Glomerular visceral epithelial cell (primary cell): ENCODE results near the gene F8.
"Not testable (repeated sequence)": the region's sequence is repeated elsewhere in the genome, so short reads cannot be mapped to it uniquely, and the experiment has no call there.

Source experiments
- DNase-seq: peaks from one replicate; pipeline ENCODE4 v3.0.0-alpha.2; 2016; ENCODE audit errors: extremely low spot score

Gene F8

DNA sequence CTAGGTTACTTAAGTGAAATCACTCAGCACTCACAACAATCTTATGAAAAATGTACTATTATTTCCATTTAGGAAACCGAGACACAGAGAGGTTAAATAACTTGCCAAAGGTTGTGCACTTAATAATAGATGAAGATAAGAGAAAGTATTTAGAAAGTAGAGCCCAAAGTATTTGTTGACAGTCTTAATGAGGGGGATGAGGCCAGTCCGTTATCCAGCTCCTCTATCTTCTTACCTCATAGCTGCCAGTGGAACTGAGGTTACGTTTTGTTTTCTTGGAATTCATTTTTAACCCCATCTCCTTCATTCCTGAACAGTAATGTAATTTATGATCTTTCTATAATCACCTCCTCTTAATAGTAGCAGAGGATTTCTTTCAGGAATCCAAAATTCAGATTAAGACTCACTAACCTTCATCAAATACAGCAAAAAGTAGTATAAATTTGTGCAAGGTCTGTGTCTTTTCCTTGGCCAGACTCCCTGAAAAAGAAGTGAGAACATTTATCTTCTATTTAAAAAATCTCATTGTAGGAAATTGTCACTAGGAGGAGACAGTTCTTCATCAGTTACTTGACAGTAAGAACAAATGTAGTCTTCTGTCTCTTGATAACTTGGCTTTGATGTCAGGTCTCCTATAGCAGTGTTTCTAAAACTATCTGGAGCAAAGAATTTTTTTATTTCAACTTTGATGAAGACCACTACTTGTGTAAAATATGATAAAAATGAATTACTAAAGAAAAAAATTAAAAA is 35.5 kb downstream of the F8 start:
- no peak for DNase-seq

DNA sequence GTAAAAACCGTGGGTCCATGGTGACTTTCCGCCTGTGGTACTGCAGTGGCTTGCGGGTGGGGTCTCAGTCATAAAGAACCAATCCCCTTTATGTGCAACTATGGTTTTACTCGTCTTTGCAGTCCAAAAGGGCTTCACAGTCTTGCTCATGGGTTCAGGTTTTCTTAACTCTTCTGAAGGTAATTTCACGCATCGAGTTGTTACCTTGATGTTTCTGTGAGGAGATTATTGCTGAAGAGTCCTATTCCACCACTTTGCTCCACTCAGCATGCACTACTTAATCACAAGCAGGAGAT is 41.5 kb downstream of the F8 start:
- DNase-seq = no peak

DNA sequence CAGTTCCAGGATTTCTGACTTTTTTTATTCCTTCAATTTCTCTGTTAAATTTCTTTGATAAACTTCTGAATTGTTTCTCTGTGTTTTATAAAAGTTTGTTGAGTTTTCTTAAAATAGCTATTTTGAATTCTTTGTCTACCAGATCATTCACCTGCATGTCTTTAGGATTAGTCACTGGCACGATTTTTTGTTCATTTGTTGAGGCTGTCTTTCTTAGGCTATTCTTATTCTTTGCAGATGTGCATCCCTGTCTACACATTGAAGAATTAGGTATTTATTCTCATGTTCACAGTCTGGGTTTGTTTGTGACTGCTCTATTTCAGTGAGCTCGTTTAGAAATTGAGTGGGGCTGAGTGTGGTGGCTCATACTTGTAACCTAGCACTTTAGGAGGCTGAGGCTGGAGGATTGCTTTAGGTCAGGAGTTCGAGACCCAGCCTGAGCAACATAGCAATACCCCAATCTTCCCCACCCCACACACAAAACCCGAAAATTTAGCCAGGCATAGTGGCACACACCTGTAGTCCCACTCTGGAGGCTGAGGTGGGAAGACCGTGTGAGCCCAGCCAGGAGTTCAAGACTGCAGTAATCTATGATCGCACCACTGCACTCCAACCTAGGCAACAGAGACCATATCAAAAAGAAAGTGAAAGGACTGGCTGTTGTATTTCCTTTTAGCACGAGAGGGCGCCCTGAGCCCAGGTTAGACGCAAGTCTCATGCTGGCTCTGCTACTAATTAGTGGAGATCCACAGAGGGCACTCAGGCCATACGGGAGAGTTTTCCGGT is 42.0 kb downstream of the F8 start:
- peak; percentile 71 for DNase-seq

DNA sequence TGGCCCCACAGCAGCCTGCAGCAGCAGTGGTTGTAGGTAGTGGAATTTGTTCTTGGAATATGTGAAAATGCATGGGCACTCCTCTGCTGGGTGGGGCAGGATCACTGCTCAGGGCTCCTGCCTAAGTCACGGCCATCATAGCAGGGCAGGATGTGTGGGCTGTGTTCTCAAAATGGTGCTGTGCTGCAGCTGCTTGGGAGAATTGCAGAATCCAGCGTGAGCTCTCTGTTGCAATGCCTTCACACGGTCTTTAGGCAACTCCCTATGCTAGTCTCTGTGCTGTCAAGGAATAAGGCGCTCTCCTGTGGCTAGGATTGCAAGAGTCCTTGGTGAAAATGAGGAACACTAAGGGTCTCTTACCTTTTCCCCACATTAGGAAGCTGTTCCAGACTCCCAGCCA is 42.9 kb downstream of the F8 start:
- no peak for DNase-seq

DNA sequence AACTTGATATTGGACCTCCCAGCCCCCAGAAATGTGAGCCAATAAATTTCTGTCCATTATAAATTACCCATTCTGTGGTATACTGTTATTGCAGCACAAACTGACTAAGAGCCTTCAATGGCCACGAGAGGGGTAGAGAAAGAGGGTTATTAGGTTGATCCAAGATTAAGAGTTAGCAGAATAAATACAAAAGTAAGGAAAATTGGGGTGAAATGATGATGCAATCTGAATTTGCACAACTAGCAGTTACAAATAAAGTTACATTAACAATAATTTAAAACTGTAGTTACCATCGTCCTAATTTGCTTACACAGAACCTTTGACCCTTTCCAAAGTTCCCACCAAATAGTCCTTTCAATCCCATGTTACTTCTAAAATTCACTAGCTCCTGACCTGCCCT is 54.2 kb downstream of the F8 start:
- DNase-seq = no peak

DNA sequence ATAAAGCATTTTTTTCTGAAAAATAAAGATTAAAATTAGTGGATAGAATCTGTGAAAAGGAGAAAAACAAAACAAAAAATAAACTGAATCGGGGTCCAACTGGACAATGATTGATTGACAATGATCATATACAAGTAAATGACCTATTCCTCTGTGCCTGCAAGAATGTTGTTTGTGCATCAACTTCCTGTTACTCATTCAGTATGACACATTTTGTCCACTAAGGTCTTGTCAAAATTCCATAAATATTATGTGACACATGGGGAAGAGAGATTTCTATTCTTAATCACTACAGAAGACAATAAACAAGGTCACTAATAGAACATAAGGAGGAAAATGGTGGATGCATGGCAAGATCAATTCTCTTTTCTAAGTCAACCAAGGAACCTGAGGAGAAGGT is 54.9 kb downstream of the F8 start:
- no peak for DNase-seq

DNA sequence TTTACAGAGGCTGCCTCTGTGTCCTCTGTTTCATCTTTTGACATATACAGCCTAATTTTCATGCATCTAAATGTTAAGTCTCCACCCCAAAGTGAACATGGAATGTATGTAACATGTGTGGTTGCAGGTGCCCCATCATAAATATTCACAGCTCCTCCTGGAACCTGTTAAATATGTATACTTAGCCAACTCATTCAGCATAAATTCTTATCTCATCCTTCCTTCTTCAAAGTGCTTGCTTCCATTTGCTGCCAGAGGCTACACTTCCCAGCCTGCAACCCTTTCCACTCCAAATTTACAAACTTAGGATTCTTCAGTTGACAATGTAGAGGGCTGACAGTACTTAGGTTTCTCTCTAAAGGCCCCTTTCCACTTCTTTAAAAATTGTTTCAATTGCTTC is 60.6 kb downstream of the F8 start:
- no peak for DNase-seq

DNA sequence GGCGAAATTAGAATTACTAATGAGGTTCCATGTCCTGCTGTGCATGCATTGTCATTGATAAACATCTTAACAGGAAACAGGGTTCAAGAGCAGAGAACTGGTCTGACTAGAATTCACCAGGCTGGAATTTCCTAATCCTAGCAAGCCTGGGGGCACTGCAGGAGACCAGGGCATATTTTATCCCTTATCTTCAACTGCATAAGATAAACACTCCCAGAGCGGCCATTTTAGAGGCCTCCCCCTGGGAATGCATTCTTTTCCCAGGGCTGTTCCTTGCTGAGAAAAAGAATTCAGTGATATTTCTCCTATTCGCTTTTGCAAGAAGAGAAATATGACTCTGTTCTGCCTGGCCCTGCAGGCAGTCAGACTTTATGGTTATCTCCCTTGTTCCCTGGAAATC is 66.7 kb downstream of the F8 start:
- DNase-seq = not testable (repeated sequence)

DNA sequence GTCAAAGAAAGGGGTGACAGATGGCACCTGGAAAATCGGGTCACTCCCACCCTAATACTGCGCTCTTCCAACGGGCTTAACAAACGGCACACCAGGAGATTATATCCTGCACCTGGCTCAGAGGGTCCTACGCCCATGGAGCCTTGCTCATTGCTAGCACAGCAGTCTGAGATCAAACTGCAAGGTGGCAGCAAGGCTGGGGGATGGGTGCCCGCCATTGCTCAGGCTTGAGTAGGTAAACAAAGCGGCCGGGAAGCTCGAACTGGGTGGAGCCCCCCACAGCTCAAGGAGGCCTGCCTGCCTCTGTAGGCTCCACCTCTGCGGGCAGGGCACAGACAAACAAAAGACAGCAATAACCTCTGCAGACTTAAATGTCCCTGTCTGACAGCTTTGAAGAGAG is 83.3 kb downstream of the F8 start:
- DNase-seq = not testable (repeated sequence)

DNA sequence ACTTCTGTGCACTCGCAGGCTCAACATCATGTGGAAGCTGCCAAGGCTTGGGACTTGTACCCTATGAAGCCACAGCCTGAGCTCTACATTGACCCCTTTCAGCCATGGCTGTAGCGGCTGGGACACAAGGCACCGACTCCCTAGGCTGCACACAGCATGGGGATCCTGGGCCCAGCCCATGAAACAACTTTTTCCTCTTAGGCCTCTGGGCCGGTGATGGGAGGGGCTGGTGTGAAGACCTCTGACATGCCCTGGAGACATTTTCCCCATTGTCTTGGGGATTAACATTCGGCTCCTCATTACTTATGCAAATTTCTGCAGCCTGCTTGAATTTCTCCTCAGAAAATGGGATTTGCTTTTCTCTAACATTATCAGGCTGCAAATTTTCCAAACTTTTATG is 97.8 kb downstream of the F8 start:
- DNase-seq = not testable (repeated sequence)

DNA sequence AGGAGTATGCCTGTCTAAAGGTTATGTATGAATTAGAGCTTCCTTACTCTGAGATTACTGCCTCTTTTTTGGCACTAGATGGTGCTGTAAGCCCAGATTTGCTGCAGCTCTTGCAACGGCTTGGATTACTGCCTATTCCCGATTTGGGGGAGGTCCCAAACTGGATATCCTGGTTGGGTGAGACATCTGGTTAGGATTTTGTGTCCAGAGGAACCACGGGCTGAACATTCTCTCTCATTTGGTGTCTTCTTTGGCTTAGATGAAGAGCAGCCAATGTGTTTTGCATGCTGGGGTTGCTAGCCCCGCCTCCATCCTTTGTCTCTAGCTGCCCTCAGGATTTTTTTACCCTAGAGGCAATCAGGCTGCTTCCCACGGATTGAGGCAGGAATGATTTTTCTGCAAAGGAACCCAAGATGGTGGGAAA is 104.5 kb downstream of the F8 start:
- peak; percentile 68 for DNase-seq

DNA sequence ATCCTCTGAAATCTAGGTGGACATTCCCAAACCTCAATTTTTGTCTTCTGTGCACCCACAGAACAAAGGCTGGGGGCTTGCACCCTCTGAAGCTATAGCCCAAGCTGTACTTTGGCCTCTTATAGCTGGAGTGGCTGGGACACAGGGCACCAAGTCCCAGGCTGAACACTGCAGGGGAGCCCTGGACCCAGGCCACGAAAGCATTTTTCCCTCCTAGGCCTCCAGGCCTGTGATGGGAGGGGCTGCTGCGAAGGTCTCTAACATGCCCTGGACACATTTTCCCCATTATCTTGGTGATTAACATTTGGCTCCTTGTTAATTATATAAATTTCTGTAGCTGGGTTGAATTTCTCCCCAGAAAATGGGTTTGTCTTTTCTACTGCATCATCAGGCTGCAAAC is 108.5 kb downstream of the F8 start:
- DNase-seq = no peak

DNA sequence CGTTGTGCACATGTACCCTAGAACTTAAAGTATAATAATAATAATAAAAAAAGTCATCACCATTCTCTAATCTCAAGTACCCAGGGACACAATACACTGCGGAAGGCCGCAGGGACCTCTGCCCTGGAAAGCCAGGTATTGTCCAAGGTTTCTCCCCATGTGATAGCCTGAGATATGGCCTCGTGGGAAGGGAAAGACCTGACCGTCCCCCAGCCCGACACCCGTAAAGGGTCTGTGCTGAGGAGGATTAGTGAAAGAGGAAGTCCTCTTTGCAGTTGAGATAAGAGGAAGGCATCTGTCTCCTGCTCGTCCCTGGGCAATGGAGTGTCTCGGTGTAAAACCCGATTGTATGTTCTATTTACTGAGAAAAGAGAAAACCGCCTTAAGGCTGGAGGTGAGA is 112.0 kb downstream of the F8 start:
- DNase-seq = not testable (repeated sequence)

DNA sequence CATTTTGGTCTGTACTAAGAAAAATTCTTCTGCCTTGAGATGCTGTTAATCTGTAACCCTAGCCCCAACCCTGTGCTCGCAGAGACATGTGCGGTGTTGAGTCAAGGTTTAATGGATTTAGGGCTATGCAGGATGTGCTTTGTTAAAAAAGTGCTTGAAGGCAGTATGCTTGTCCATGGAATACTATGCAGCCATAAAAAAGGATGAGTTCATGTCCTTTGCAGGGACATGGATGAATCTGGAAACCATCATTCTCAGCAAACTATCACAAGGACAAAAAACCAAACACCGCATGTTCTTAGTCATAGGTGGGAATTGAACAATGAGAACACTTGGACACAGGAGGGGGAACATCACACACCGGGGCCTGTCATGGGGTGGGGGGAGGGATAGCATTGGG is 112.5 kb downstream of the F8 start:
- DNase-seq = not testable (repeated sequence)

DNA sequence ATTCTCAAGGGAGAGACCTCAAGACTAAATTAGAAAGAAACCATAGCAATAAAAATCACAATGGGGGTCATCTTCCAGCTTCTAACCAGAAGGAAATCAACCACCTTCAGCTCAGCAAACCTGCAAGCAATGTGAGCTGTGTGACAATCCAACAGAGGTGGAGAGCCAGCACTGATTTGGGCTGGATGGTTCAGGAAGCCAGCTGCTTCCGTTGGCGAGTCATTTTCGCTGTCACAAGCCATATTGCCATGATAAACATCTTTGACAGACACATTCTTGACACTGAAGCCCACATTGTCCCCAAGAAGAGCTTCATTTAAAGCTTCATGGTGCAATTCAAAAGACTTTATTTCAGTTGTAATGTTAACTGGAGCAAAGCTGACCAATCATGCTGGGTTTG is 113.7 kb downstream of the F8 start:
- DNase-seq = no peak

DNA sequence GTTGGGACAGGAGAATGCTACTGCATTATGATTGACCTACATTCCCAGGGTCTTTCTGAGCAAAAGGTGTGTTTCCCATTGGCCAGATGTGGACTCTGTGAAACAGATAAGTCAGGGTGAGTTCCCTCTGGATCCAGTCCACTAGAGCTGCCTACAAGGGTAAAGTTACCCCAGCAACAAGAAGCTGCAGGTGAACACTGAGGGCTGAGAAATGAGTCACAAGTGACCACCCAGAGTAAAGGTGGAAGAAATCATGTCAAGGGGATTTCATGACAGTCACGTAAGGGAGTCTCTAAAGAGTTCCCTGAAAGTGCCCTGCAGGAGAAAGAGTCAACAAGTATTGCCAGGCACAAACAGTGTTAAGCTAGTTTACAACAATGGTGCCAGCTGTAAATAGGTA is 120.1 kb downstream of the F8 start:
- DNase-seq = no peak

DNA sequence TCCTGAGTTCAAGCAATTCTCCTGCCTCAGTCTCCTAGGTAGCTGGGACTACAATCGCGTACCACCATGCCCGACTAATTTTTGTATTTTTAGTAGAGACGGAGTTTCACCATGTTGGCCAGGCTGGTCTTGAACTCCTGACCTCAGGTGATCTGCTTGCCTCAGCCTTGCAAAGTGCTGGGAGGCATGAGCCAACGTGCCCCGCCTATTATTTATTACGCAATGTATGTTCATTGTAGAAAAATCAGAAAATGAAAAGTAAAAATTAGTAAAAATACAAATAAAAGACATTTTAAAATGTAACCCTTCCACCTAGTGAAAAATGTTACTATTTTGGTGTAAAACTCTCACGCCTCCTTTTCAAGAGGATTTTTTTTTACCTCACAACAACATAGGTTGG is 122.2 kb downstream of the F8 start:
- DNase-seq = no peak

DNA sequence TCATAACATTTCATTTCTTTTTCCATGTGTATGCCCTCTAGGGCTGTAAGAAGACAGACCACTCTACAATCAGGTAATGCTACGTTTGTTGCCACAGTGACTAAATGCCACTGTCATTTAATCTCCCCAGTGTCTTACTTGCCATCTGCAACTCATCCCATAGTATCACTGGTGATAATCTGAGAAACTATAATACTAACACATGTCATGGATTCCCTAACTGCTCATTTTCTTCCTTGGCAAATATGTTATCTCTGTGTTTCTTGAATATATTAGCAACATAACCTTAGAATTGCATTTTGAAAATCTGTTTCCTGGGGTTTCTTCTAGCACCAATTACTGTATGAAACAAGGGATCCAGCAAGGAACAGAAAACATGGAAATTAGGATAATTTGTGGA is 130.2 kb downstream of the F8 start:
- no peak for DNase-seq

DNA sequence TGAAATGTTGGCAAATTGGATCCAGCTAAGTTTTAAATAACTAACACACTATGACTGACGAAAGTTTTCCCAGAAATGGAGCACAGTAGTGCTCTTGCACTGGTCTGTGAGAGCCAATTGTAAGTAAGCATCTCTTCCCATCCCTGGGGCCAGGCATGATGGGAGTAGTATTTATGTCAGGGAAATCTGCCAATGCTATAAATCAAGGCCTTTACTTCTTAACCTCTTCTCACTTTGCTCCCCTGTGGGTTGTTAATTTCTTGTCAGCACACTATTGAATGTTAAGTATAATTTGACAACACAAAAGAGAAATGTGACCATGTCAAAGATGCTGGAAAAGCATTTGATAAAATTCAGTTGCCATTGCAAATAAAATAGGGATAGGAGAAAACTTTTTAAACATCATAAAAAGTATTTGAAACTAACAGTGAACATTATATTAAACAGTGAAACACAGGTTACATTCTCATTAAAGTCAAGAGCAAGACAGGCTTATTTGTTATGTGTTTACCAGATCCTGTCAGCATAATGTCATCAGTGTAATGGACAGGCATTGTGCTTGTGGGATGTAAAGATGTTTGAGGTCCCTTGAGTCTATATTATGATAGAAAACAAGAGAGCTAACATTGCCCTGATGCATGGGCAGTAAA is 131.4 kb downstream of the F8 start:
- no peak for DNase-seq

DNA sequence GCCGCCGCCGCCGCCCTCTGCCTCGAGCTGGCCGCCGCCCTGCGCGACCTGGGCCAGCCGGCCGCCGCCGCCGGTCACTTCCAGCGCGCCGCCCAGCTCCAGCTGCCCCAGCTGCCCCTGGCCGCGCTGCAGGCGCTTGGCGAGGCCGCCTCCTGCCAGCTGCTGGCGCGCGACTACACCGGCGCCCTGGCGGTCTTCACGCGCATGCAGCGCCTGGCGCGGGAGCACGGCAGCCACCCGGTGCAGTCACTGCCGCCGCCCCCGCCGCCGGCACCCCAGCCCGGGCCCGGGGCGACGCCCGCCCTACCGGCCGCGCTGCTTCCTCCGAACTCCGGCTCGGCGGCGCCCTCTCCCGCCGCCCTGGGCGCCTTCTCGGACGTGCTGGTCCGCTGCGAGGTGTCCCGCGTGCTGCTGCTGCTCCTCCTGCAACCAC is 135.7 kb downstream of the F8 start:
- DNase-seq = not testable (repeated sequence)

DNA sequence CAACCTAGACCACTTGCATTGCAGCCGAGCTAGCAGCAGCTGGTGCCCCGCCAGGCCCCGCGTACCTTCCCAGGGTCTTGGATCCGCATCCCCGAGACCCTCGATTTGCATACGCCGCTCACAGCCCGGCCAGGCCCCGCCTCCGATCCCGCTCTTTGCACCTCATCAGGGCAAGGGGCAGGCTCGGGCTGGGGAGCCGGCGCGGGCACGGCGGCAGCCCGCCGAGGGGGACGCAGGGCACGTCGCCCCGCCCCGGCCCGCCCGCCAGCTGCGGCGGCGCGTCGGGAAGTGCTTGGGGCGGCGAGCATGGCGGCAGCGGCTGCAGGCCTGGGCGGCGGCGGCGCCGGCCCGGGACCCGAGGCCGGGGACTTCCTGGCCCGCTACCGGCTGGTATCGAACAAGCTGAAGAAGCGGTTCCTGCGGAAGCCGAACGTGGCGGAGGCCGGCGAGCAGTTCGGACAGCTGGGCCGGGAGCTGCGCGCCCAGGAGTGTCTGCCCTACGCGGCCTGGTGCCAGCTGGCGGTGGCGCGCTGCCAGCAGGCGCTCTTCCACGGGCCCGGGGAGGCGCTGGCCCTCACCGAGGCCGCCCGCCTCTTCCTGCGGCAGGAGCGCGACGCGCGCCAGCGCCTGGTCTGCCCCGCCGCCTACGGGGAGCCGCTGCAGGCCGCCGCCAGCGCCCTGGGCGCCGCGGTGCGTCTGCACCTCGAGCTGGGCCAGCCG is 136.3 kb downstream of the F8 start, which contains the start of gene F8A1:
TSS of gene F8A1 (plus strand) at position 287 of the 720 bp plus-strand sequence. CDS start at position 307, 20 bp downstream.
- DNase-seq = not testable (repeated sequence)

DNA sequence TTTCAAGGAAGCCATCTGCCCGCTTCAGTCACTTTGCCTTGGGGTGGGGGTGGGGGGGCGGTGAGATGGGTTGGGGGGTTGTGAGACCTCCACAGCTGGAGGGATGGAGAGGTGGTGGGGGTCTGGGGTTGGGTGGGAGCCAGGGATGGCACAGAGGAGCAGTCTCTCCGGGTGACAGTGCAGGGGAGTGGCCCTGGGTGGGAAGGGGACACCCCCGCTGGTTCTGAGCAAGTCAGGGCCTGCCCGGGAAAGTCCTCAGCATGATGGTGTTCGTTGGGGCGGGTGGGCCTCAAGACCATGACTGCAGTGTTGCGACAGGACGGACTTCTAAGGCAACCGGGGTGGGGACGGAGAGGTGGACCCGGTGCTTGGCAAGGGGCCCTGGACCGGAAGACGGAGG is 137.0 kb downstream of the F8 start:
- not testable (repeated sequence) for DNase-seq
